Parathyroid adenoma (tissue), 2 donors: ENCODE results near the gene COA8.

Experiments
- H2AFZ ChIP-seq: fragments of 300-600 bp; sonication (generic); one replicate; pipeline ENCODE4 v1.7.0; 2017; ENCODE audit warnings: antibody characterized with exemption, mild to moderate bottlenecking
- H3K27ac ChIP-seq: fragments of 300-600 bp; sonication (generic); one replicate; pipeline ENCODE4 v1.7.0; 2017
- H3K27me3 ChIP-seq: fragments of 300-600 bp; sonication (generic); one replicate; pipeline ENCODE4 v1.7.0; 2017; ENCODE audit warnings: low read length; ENCODE audit not compliant: control insufficient read depth, insufficient read depth
- H3K36me3 ChIP-seq: fragments of 300-600 bp; sonication (generic); one replicate; pipeline ENCODE4 v1.7.0; 2017; ENCODE audit warnings: low read length; ENCODE audit not compliant: control insufficient read depth, insufficient read depth
- H3K4me1 ChIP-seq: fragments of 300-600 bp; sonication (generic); one replicate; pipeline ENCODE4 v1.7.0; 2017; ENCODE audit warnings: control low read depth
- H3K4me2 ChIP-seq: fragments of 300-600 bp; sonication (generic); one replicate; pipeline ENCODE4 v1.7.0; 2017; ENCODE audit warnings: low read length
- H3K4me3 ChIP-seq: fragments of 300-600 bp; sonication (generic); one replicate; pipeline ENCODE4 v1.7.0; 2017; ENCODE audit warnings: low read depth, low read length
- H3K79me2 ChIP-seq: fragments of 300-600 bp; sonication (generic); one replicate; pipeline ENCODE4 v1.7.0; 2017; ENCODE audit warnings: control low read depth
- H3K9ac ChIP-seq: fragments of 300-600 bp; sonication (generic); one replicate; pipeline ENCODE4 v1.7.0; 2017; ENCODE audit warnings: mild to moderate bottlenecking
- H3K9me3 ChIP-seq: fragments of 300-600 bp; sonication (generic); one replicate; pipeline ENCODE4 v1.7.0; 2017; ENCODE audit warnings: low read length; ENCODE audit not compliant: control insufficient read depth
- CTCF ChIP-seq: fragments of 300-600 bp; sonication (generic); IDR thresholded peaks from one replicate; pipeline ENCODE4 v1.7.0; 2017; ENCODE audit warnings: antibody characterized with exemption, mild to moderate bottlenecking
- donor health status: primary hyperparathyroidism.

The COA8 gene

DNA sequence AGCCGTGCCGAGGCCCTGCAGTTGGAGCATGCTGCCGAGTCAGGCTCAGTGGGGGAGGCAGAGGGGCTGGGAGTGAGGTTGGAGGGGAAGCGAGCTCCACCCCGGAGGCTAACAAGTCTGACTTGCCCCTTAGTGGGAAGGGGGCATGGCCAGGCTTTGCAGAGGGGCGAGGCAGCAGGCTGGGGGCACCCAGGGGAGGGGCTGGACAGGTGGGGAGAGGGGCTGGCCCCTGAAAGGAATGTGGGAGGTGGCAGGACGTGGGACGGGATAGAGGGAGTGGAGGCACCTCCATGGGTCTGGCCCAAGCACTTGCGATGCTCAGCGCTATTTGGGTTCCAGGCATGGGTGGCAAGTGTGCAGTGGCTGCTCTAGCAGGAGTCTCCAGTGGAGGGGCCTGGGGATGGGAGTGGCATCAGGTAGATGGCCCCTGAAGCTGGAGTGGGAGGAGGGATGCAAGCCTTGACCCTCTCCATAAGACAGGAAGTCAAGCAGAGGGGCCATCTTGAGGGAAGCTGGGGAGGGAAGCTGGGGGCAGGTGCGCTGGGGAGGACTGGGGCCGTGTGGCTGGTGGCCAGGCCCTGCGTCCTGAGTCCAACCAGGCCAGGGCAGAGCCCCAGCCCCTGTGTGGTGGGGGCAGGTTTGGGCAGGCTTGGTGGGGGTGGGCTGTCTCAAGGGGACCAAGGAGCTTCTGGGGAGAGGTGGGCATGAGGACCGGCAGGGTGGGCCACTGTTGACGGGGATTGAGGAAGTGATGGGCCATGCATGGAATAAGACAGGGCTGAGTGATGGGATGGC, 31.1 kb upstream of the COA8 start:
- no peak overlapping the region for H3K4me3 ChIP-seq
- no peaks in the 10 kb centered on the region for H3K9me3 ChIP-seq
- H3K9ac ChIP-seq = no peak overlapping the region
- no peak overlapping the region for H2AFZ ChIP-seq
- TF ChIP-seq CTCF = no peak
- H3K79me2 ChIP-seq = peaks cover 10% of the 10 kb centered on the region
- H3K4me1 ChIP-seq = peaks cover 8% of the 10 kb centered on the region
- H3K4me2 ChIP-seq = no peak overlapping the region
- H3K27ac ChIP-seq = no peak overlapping the region
- no peaks in the 10 kb centered on the region for H3K36me3 ChIP-seq
- H3K27me3 ChIP-seq = no peaks in the 10 kb centered on the region

GRCh38 chr14:103532216-103533136, 30.3 kb upstream of the COA8 start:
- no peak for TF ChIP-seq CTCF
- Histone ChIP-seq H3K36me3 (no peaks in the 10 kb centered on the region), H3K27me3 (no peaks in the 10 kb centered on the region), H3K4me2 (no peak overlapping the region), H2AFZ (no peak overlapping the region), H3K4me3 (no peak overlapping the region), H3K27ac (no peak overlapping the region), H3K4me1 (peaks cover 8% of the 10 kb centered on the region), H3K9ac (no peak overlapping the region), H3K79me2 (peaks cover 10% of the 10 kb centered on the region), H3K9me3 (no peaks in the 10 kb centered on the region)

GRCh38 chr14:103533137-103533998, 29.4 kb upstream of the COA8 start:
- no peak overlapping the region for H3K4me3 ChIP-seq
- H3K9ac ChIP-seq = no peak overlapping the region
- H3K4me2 ChIP-seq = no peak overlapping the region
- no peaks in the 10 kb centered on the region for H3K9me3 ChIP-seq
- peaks cover 6% of the 10 kb centered on the region for H3K79me2 ChIP-seq
- no peaks in the 10 kb centered on the region for H3K27me3 ChIP-seq
- no peak for TF ChIP-seq CTCF
- no peak overlapping the region for H2AFZ ChIP-seq
- peaks cover 3% of the 10 kb centered on the region for H3K4me1 ChIP-seq
- H3K27ac ChIP-seq = no peak overlapping the region
- H3K36me3 ChIP-seq = no peaks in the 10 kb centered on the region

DNA sequence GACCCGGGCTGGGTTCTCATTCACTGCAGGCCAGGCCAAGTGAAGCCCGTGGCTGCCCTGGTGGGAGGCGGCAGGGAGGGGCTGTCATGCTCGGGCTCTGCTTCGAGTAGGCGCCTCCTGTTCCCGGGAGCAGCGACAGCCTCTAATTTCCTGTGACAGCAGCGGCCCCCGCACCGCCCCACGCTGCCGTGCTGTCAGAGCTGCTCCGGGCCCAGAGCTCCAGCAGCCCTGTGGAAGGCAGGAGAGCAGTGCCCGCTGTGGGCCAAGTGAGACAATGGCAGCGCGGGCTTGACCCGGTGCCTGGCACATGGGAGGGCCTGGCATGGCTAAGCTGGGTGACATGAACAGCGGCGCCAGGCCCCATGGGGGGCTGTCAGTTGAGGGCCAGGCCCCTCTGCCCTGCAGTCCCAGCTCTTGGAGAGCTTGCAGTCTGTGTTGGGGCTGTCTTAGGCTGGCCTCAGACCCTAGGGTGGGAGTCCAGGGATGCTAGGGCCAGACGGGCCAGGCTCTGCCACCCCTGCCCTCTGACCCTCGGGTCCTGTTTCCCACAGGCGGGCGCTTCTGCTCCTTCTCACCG, 28.7 kb upstream of the COA8 start:
- Histone ChIP-seq H3K27me3 (no peaks in the 10 kb centered on the region), H3K27ac (no peak overlapping the region)

More for the DNA sequence above, 28.7 kb upstream of the COA8 start:
- Histone ChIP-seq H3K9me3 (no peaks in the 10 kb centered on the region), H3K9ac (no peak overlapping the region), H3K4me2 (no peak overlapping the region), H3K4me1 (peaks cover 10% of the 10 kb centered on the region), H2AFZ (no peak overlapping the region), H3K4me3 (no peak overlapping the region), H3K36me3 (no peaks in the 10 kb centered on the region), H3K79me2 (peaks cover 3% of the 10 kb centered on the region)
- TF ChIP-seq CTCF = no peak
